DND-41 (cell line): Measurements from ENCODE around the gene PRR5.

Source experiments
- ATAC-seq: fragments of 200-7000 bp; cut with Tn5 transposase; 3 replicates; pipeline ENCODE4 v1.9.1; 2021; ENCODE audit warnings: low read depth; ENCODE audit not compliant: insufficient read depth
- DNase-seq: peaks from one replicate; pipeline ENCODE4 v3.0.0-alpha.2; 2020
- H2AFZ ChIP-seq: 2 replicates; pipeline ENCODE4 v1.6.0; 2012; ENCODE audit warnings: low read depth, low read length
- H3K27ac ChIP-seq: 2 replicates; pipeline ENCODE4 v1.5.1; 2012; ENCODE audit warnings: low read length, inconsistent platforms
- H3K27me3 ChIP-seq: fragments of 200-600 bp; sonication (generic); 2 replicates; pipeline ENCODE4 v1.6.0; 2012; ENCODE audit warnings: low read length, mild to moderate bottlenecking, inconsistent platforms; ENCODE audit not compliant: insufficient read depth, poor library complexity
- H3K36me3 ChIP-seq: 2 replicates; pipeline ENCODE4 v1.5.1; 2012; ENCODE audit warnings: low read length, inconsistent platforms; ENCODE audit not compliant: insufficient read depth
- H3K4me1 ChIP-seq: 2 replicates; pipeline ENCODE4 v1.5.1; 2012; ENCODE audit warnings: mild to moderate bottlenecking, low read length; ENCODE audit not compliant: insufficient read depth
- H3K4me2 ChIP-seq: 2 replicates; pipeline ENCODE4 v1.6.0; 2012; ENCODE audit warnings: mild to moderate bottlenecking, moderate library complexity, low read length, inconsistent platforms; ENCODE audit not compliant: insufficient read depth
- H3K4me3 ChIP-seq, 2 experiments: fragments of 200-600 bp in 1 of 2; shearing (Covaris generic) in 1 of 2; 2 replicates each; pipeline ENCODE4 v1.5.1; 2012 to 2016; ENCODE audit warnings: inconsistent platforms in 2 of 2, low read length in 2 of 2, mild to moderate bottlenecking in 2 of 2, low read depth in 1 of 2, moderate library complexity in 1 of 2
- H3K79me2 ChIP-seq: 2 replicates; pipeline ENCODE4 v1.6.0; 2012; ENCODE audit warnings: low read length, inconsistent platforms; ENCODE audit not compliant: insufficient read depth
- H3K9ac ChIP-seq: 2 replicates; pipeline ENCODE4 v1.6.0; 2012; ENCODE audit warnings: low read depth, mild to moderate bottlenecking, inconsistent platforms, low read length, moderate library complexity
- H3K9me3 ChIP-seq: 2 replicates; pipeline ENCODE4 v1.5.1; 2012; ENCODE audit warnings: low read length, moderate library complexity, mild to moderate bottlenecking, inconsistent platforms; ENCODE audit not compliant: insufficient read depth, severe bottlenecking
- H4K20me1 ChIP-seq: 2 replicates; pipeline ENCODE4 v1.6.0; 2012; ENCODE audit warnings: low read length; ENCODE audit not compliant: insufficient read depth
- EZH2 ChIP-seq: IDR thresholded peaks from 3 replicates; pipeline ENCODE4 v1.6.1; 2012; ENCODE audit warnings: borderline replicate concordance, low read depth, mild to moderate bottlenecking, moderate library complexity, low read length, inconsistent platforms; ENCODE audit not compliant: severe bottlenecking
- TF ChIP-seq, protein P1 (sequence below): IDR thresholded peaks from 2 replicates; pipeline ENCODE4 v1.5.1; 2012; ENCODE audit warnings: borderline replicate concordance, low read length, moderate library complexity, mild to moderate bottlenecking; ENCODE audit not compliant: poor library complexity, severe bottlenecking; ENCODE audit errors: extremely low read depth

Gene PRR5

DNA sequence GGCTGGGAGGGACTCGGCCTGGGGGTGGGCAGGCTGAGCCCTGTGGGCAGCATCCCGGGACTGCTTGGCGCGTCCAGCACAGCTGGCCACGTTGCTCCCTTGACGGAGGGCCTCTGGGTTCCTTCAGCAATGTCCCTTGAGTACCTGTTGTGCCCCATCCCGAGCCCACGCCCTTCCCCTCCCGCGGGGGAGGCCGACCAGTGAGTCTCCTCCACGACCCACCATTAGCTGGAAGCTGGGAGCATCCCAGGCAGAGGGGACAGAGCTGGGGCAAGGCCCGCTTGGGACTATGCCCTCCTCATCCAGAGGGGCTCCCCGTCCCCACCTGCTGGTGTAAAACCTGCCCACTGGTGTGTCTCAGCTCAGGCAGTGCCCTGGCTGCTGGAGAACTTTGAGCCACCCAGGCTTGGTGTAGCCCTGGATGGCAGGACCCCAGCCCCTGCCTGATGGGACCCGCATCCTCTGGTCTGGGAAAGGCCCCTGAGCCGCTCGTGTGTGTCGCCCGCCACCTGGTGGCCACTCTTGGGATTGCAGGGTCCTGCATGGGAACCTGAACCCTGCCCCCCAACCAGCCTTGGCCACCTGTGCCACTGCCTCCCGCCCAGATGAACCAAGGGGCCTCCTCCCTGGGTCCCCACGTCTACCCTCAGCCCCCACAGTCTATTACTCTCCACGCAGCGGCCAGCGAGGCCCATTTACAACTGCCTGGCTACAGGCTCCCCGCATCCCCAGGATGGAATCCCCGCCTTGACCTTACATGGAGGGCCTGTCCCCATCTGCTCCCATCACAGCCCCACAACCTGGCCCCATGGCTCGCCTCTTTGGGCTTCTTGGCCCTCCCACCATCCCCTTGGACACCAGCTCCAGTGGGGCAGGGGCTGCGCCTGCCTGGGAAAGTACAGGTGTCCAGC, 33.8 kb downstream of the PRR5 start:
- DNase-seq (peak; percentile 82), ATAC-seq (peak; percentile 73)
- H4K20me1 ChIP-seq, result peaks cover 26% of the 10 kb centered on the region
- H3K9ac ChIP-seq, result no peak overlapping the region
- no peaks in the 10 kb centered on the region for H3K4me1 ChIP-seq
- H3K36me3 ChIP-seq, result no peaks in the 10 kb centered on the region
- H3K4me3 ChIP-seq, result no peak overlapping the region
- H3K4me2 ChIP-seq, result no peak overlapping the region
- TF ChIP-seq EZH2, result no peak
- TF ChIP-seq, protein P1, sequence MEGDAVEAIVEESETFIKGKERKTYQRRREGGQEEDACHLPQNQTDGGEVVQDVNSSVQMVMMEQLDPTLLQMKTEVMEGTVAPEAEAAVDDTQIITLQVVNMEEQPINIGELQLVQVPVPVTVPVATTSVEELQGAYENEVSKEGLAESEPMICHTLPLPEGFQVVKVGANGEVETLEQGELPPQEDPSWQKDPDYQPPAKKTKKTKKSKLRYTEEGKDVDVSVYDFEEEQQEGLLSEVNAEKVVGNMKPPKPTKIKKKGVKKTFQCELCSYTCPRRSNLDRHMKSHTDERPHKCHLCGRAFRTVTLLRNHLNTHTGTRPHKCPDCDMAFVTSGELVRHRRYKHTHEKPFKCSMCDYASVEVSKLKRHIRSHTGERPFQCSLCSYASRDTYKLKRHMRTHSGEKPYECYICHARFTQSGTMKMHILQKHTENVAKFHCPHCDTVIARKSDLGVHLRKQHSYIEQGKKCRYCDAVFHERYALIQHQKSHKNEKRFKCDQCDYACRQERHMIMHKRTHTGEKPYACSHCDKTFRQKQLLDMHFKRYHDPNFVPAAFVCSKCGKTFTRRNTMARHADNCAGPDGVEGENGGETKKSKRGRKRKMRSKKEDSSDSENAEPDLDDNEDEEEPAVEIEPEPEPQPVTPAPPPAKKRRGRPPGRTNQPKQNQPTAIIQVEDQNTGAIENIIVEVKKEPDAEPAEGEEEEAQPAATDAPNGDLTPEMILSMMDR, result peak; percentile 99
- H3K27me3 ChIP-seq, result no peaks in the 10 kb centered on the region
- H3K27ac ChIP-seq, result no peak overlapping the region
- H3K79me2 ChIP-seq, result no peaks in the 10 kb centered on the region
- H3K9me3 ChIP-seq, result no peaks in the 10 kb centered on the region
- H2AFZ ChIP-seq, result no peak overlapping the region

DNA sequence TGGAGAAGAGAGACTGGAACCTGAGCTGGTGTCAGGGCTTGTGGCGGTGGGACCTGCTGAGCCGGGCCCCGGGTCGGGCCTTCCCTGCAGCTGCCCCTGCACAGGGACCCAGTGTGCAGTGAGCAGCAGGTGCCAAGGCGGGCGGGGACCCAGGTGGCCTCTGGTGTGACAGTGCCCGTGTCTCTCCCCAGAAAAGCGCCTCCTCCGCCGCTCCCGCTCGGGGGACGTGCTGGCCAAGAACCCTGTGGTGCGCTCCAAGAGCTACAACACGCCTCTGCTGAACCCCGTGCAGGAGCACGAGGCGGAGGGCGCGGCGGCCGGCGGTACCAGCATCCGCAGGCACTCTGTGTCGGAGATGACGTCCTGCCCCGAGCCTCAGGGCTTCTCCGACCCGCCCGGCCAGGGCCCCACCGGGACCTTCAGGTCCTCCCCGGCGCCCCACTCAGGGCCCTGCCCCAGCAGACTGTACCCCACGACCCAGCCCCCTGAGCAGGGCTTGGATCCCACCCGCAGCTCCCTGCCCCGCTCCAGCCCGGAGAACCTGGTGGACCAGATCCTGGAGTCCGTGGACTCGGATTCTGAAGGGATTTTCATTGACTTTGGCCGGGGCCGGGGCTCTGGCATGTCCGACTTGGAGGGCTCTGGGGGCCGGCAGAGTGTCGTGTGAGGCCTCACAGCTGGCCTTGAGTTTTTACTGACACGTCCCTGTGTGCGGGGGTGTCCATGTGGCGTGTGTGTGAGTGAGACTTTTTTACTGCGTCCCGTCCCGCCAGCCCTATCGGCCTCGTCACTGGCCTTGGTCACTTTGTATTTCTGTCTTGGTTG, 34.8 kb downstream of the PRR5 start:
- Histone ChIP-seq H3K9ac (no peak overlapping the region), H2AFZ (no peak overlapping the region), H4K20me1 (peaks cover 19% of the 10 kb centered on the region), H3K4me1 (no peaks in the 10 kb centered on the region), H3K9me3 (no peaks in the 10 kb centered on the region), H3K27ac (no peak overlapping the region), H3K27me3 (no peaks in the 10 kb centered on the region), H3K4me2 (no peak overlapping the region), H3K4me3 (no peak overlapping the region), H3K79me2 (no peaks in the 10 kb centered on the region), H3K36me3 (no peaks in the 10 kb centered on the region)
- no peak for DNase-seq
- no peak for ATAC-seq
- TF ChIP-seq, protein P1, result no peak
- TF ChIP-seq EZH2, result no peak

DNA sequence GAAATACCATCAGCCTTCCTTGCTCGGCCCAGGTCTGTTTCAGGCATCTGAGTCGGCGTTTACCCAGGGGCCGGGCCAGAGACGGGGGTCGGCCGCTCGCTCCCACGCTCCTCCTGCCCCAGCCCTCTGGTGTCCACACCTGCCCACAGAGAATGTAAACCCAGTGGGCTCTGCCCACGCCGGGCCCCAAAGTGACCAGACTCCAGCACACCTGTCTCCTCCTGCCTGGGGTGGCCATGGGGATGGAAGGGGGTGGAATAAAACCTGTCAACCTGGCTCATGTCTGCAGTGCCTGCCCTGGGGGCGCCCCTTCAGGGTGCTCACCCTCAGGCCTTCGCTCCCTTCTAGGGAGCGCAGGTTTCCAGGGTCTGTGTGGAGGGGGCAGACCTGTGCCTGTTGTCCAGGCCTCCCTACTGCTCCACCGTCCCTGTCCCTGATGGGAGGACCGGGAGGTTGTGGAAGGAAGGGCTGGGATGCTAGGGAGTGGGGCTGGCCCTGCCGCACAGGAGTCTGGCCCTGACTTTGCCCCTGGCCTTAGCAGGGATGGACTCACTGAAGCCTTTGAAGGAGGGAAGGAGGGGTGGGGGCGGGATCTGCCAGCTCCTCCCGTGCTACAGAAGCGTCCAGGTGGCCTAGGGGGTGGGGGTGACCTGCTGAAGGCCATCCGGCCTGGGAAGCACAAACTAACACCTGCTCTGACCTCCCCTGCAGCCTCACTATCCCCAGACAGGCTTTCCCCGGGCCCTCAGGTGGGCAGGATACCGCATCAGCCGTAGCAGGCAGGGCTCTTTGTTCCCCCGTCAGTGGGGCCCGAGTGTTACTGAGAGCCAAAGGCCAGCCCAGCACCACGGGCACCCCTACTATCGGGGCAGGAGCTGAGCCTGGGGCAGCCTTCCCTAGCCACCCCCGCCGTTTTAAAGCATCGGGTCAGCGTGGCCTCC, 35.7 kb downstream of the PRR5 start:
- ATAC-seq (no peak), DNase-seq (no peak)
- Histone ChIP-seq H3K79me2 (no peaks in the 10 kb centered on the region), H2AFZ (no peak overlapping the region), H3K4me3 (no peak overlapping the region), H3K9ac (no peak overlapping the region), H3K27ac (no peak overlapping the region), H3K4me2 (no peak overlapping the region), H3K9me3 (no peaks in the 10 kb centered on the region), H4K20me1 (peaks cover 19% of the 10 kb centered on the region), H3K27me3 (no peaks in the 10 kb centered on the region), H3K36me3 (no peaks in the 10 kb centered on the region), H3K4me1 (no peaks in the 10 kb centered on the region)
- TF ChIP-seq EZH2, result no peak
